HepG2 (cell line): ENCODE measurements around the gene ARTN. TPM values are rescaled to one million over a fixed set of nuclear protein-coding genes. Genes with fewer than 3 reads are reported as not detected.

Experiments used
- CBFB ChIP-seq: sonication (generic); formaldehyde crosslinking; IDR thresholded peaks from 2 replicates; pipeline ENCODE4 v1.4.0; 2020; ENCODE audit warnings: missing genetic modification reagents
- CHD2 ChIP-seq: IDR thresholded peaks from 2 replicates; pipeline ENCODE4 v1.6.1; 2011; ENCODE audit warnings: low read depth, low read length, improper control_type of control experiment
- JUNB ChIP-seq: sonication (generic); formaldehyde crosslinking; IDR thresholded peaks from 2 replicates; pipeline ENCODE4 v1.8.0; 2022; ENCODE audit warnings: missing genetic modification reagents, mild to moderate bottlenecking, borderline replicate concordance
- KAT8 ChIP-seq: IDR thresholded peaks from 2 replicates; pipeline ENCODE4 v1.6.1; 2016; ENCODE audit warnings: missing genetic modification reagents, missing compliant biosample characterization
- MBD4 ChIP-seq: IDR thresholded peaks from 2 replicates; pipeline ENCODE4 v1.6.1; 2012; ENCODE audit warnings: low read length, inconsistent platforms, borderline replicate concordance
- MED1 ChIP-seq: sonication (generic); formaldehyde crosslinking; IDR thresholded peaks from 2 replicates; pipeline ENCODE4 v1.4.0; 2020; ENCODE audit warnings: missing genetic modification reagents
- MED13 ChIP-seq: sonication (generic); formaldehyde crosslinking; IDR thresholded peaks from 2 replicates; pipeline ENCODE4 v1.5.0; 2020; ENCODE audit warnings: missing genetic modification reagents
- MEIS1 ChIP-seq: sonication (generic); formaldehyde crosslinking; IDR thresholded peaks from 2 replicates; pipeline ENCODE4 v1.9.0; 2021; ENCODE audit warnings: mild to moderate bottlenecking, missing genetic modification reagents, moderate library complexity, borderline replicate concordance
- PRPF4 ChIP-seq: fragments of 200-400 bp; formaldehyde crosslinking; IDR thresholded peaks from 2 replicates; pipeline ENCODE4 v1.6.1; 2016; ENCODE audit warnings: low read length, low read depth; ENCODE audit not compliant: poor library complexity, severe bottlenecking
- RNF2 ChIP-seq: fragments of 450-650 bp; conservative IDR thresholded peaks from 2 replicates; pipeline ENCODE4 v1.6.1; 2016; ENCODE audit warnings: low read depth
- SIX4 ChIP-seq: sonication (generic); formaldehyde crosslinking; IDR thresholded peaks from 2 replicates; pipeline ENCODE4 v1.4.0; 2020; ENCODE audit warnings: missing genetic modification reagents
- SOX13 ChIP-seq, 3 experiments: fragments of 450-650 bp in 1 of 3; sonication (generic) in 1 of 3; formaldehyde crosslinking in 1 of 3; IDR thresholded peaks in 2 of 3; conservative IDR thresholded peaks in 1 of 3; 2 replicates each; pipeline versions ENCODE4 v1.5.0 to v1.6.1; 2016 to 2020; ENCODE audit warnings: antibody characterized with exemption in 1 of 3, mild to moderate bottlenecking in 1 of 3, missing compliant biosample characterization in 1 of 3, missing genetic modification reagents in 1 of 3, moderate library complexity in 1 of 3
- SP2 ChIP-seq: sonication (generic); formaldehyde crosslinking; IDR thresholded peaks from 2 replicates; pipeline ENCODE4 v1.5.1; 2020; ENCODE audit warnings: mild to moderate bottlenecking, missing genetic modification reagents
- TEAD3 ChIP-seq: optimal IDR thresholded peaks from 2 replicates; pipeline ENCODE3; 2016; ENCODE audit warnings: borderline replicate concordance
- TERF1 ChIP-seq: sonication (generic); formaldehyde crosslinking; IDR thresholded peaks from 2 replicates; pipeline ENCODE4 v1.8.0; 2022; ENCODE audit warnings: mild to moderate bottlenecking, missing genetic modification reagents, moderate library complexity
- U2AF2 ChIP-seq: fragments of 200-400 bp; formaldehyde crosslinking; IDR thresholded peaks from 2 replicates; pipeline ENCODE4 v1.6.1; 2017; ENCODE audit warnings: low read depth, mild to moderate bottlenecking, low read length
- ZBTB10 ChIP-seq: sonication (generic); formaldehyde crosslinking; IDR thresholded peaks from 2 replicates; pipeline ENCODE4 v1.4.0; 2020; ENCODE audit warnings: missing genetic modification reagents, borderline replicate concordance
- ZNF350 ChIP-seq: sonication (generic); formaldehyde crosslinking; IDR thresholded peaks from 2 replicates; pipeline ENCODE4 v1.4.0; 2020; ENCODE audit warnings: mild to moderate bottlenecking, low read depth, missing genetic modification reagents, borderline replicate concordance
- ZNF567 ChIP-seq: sonication (generic); formaldehyde crosslinking; IDR thresholded peaks from 2 replicates; pipeline ENCODE4 v1.8.1; 2023; ENCODE audit warnings: mild to moderate bottlenecking, missing genetic modification reagents, borderline replicate concordance
- ZNF770 ChIP-seq: sonication (generic); formaldehyde crosslinking; IDR thresholded peaks from 2 replicates; pipeline ENCODE4 v1.5.0; 2020; ENCODE audit warnings: mild to moderate bottlenecking, missing genetic modification reagents
- polyA plus RNA-seq, 8 experiments: library from polyadenylated mRNA; depleted of rRNA in 3 of 8; stranded (reverse) in 7 of 8; unstranded in 1 of 8; fragments of >200 nt; fragmentation: Illumina TruSeq in 4 of 8; extraction: Trizol in 4 of 8; gene quantifications; 2 replicates each; pipeline versions ENCODE4 v1.2.1 to v1.2.3, GENCODE V29; 2011 to 2016; ENCODE audit warnings: low read depth in 4 of 8, missing spikeins in 1 of 8, mixed read lengths in 1 of 8; ENCODE audit not compliant: insufficient read depth in 1 of 8
- total RNA-seq, 5 experiments: library from RNA; depleted of rRNA; stranded (reverse); fragments of >200 nt; fragmentation: Illumina TruSeq; extraction: Trizol; gene quantifications; 2 replicates each; pipeline ENCODE4 v1.2.3, GENCODE V29; 2016; ENCODE audit warnings: low read depth in 1 of 5
- TF ChIP-seq, protein P1 (sequence below): sonication (generic); formaldehyde crosslinking; IDR thresholded peaks from 2 replicates; pipeline ENCODE4 v1.5.0; 2020; ENCODE audit warnings: mild to moderate bottlenecking, missing genetic modification reagents

ARTN gene
- total and polyA plus RNA-seq, 2 of the 13 experiments (the other 11 are each of a cell fraction or from before 2014, with no cell fraction given), result 0.11 to 0.62 TPM

- no peak for TF ChIP-seq MED13
- 0 out of 2 replicates have a peak, but pooled peaks have one; percentile 23 for TF ChIP-seq ZNF567 (CRISPR knock-in tag)
- no peak for TF ChIP-seq KAT8 (CRISPR knock-in tag)
- TF ChIP-seq TERF1 (CRISPR knock-in tag), result no peak
- TF ChIP-seq MED1 (CRISPR knock-in tag), result no peak
- TF ChIP-seq, protein P1, sequence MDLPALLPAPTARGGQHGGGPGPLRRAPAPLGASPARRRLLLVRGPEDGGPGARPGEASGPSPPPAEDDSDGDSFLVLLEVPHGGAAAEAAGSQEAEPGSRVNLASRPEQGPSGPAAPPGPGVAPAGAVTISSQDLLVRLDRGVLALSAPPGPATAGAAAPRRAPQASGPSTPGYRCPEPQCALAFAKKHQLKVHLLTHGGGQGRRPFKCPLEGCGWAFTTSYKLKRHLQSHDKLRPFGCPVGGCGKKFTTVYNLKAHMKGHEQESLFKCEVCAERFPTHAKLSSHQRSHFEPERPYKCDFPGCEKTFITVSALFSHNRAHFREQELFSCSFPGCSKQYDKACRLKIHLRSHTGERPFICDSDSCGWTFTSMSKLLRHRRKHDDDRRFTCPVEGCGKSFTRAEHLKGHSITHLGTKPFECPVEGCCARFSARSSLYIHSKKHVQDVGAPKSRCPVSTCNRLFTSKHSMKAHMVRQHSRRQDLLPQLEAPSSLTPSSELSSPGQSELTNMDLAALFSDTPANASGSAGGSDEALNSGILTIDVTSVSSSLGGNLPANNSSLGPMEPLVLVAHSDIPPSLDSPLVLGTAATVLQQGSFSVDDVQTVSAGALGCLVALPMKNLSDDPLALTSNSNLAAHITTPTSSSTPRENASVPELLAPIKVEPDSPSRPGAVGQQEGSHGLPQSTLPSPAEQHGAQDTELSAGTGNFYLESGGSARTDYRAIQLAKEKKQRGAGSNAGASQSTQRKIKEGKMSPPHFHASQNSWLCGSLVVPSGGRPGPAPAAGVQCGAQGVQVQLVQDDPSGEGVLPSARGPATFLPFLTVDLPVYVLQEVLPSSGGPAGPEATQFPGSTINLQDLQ (CRISPR knock-in tag), result peak; percentile 76; the same call in 1 of the 2 replicates
- no peak for TF ChIP-seq JUNB (CRISPR knock-in tag)
- TF ChIP-seq PRPF4, result no peak
- TF ChIP-seq RNF2, result no peak
- TF ChIP-seq ZNF770, result no peak
- no peak for TF ChIP-seq MEIS1 (CRISPR knock-in tag)
- no peak for TF ChIP-seq ZNF350 (CRISPR knock-in tag)
- TF ChIP-seq U2AF2, result no peak
- no peak for TF ChIP-seq SOX13 (IDR thresholded peaks at IDR 0.05)
- TF ChIP-seq SOX13 (CRISPR knock-in tag; conservative IDR thresholded peaks at IDR 0.05 in 1 of 2, IDR thresholded peaks at IDR 0.05 in 1 of 2), result no peak
- TF ChIP-seq MBD4, result no peak
- no peak for TF ChIP-seq CBFB (CRISPR knock-in tag)
- TF ChIP-seq SP2, result no peak
- TF ChIP-seq CHD2, result no peak
- TF ChIP-seq SIX4 (CRISPR knock-in tag), result no peak
- no peak for TF ChIP-seq TEAD3 (CRISPR knock-in tag)
- TF ChIP-seq ZBTB10, result no peak
Observed at GRCh38 chr1:43947061-43947873, 13.7 kb downstream of the ARTN start (continued).
